ENCODE measurements around the gene LAMA1. TPM values are rescaled to one million over a fixed set of nuclear protein-coding genes. Genes with fewer than 3 reads are reported as not detected.
"Not testable (repeated sequence)": the region's sequence is repeated elsewhere in the genome, so short reads cannot be mapped to it uniquely, and the experiment has no call there.

LAMA1 gene
- total and polyA plus RNA-seq, 7 experiments from 2014 or later, result not detected

- DNase-seq (no peak), ATAC-seq (no peak)
- ChIA-PET POLR2A (no interaction called here), CTCF (no interaction called here)
- H3K36me3 ChIP-seq (ENCODE audit: control insufficient read depth in 2 of 3, insufficient read depth in 3 of 3, low read length in 3 of 3), result no peaks in the 10 kb centered on the region
- intact Hi-C loops (cut with micrococcal nuclease), result no loop called here
- H3K27ac ChIP-seq (ENCODE audit: low read depth, low read length), result no peak overlapping the region
- no peaks in the 10 kb centered on the region for H3K27me3 ChIP-seq (ENCODE audit: control insufficient read depth in 2 of 2, insufficient read depth in 2 of 2, low read length in 2 of 2)
- no peaks in the 10 kb centered on the region for H3K9me3 ChIP-seq (ENCODE audit: control insufficient read depth in 2 of 3, low read length in 3 of 3)
- Mint-ChIP-seq H3K27me3 (peaks cover 0 to 3% (median 0%) of the 10 kb centered on the region in 5 donors), H3K9me3 (peaks cover 0 to 2% (median 0%) of the 10 kb centered on the region in 11 donors), H3K36me3 (no peaks in the 10 kb centered on the region), H3K27ac (no peak overlapping the region), H3K4me3 (no peak overlapping the region), H3K4me1 (peaks cover 0 to 5% (median 0%) of the 10 kb centered on the region in 7 donors)
- H3K4me3 ChIP-seq (ENCODE audit: low read length), result no peak overlapping the region
- no peaks in the 10 kb centered on the region for H3K4me1 ChIP-seq (ENCODE audit: control insufficient read depth in 2 of 2, insufficient read depth in 2 of 2, low read length in 2 of 2)
Measured at GRCh38 chr18:7155887-7156286, 38.3 kb upstream of the LAMA1 start.

- no peaks in the 10 kb centered on the region for H3K4me1 ChIP-seq (ENCODE audit: control insufficient read depth in 2 of 2, insufficient read depth in 2 of 2, low read length in 2 of 2)
- Mint-ChIP-seq H3K9me3 (peaks cover 0 to 2% (median 0%) of the 10 kb centered on the region in 11 donors), H3K4me1 (peaks cover 0 to 5% (median 0%) of the 10 kb centered on the region in 7 donors), H3K27me3 (no peaks in the 10 kb centered on the region), H3K36me3 (no peaks in the 10 kb centered on the region), H3K27ac (no peak overlapping the region), H3K4me3 (no peak overlapping the region)
- intact Hi-C loops (cut with micrococcal nuclease), result no loop called here
- POLR2A ChIA-PET, result no interaction called here
- no peaks in the 10 kb centered on the region for H3K27me3 ChIP-seq (ENCODE audit: control insufficient read depth in 2 of 2, insufficient read depth in 2 of 2, low read length in 2 of 2)
- DNase-seq (no peak), ATAC-seq (no peak)
- no peak overlapping the region for H3K27ac ChIP-seq (ENCODE audit: low read depth, low read length)
- no peaks in the 10 kb centered on the region for H3K36me3 ChIP-seq (ENCODE audit: control insufficient read depth in 2 of 3, insufficient read depth in 3 of 3, low read length in 3 of 3)
- no peaks in the 10 kb centered on the region for H3K9me3 ChIP-seq (ENCODE audit: control insufficient read depth in 2 of 3, low read length in 3 of 3)
- CTCF ChIA-PET, result no interaction called here
- no peak overlapping the region for H3K4me3 ChIP-seq (ENCODE audit: low read length)
Measured at GRCh38 chr18:7155092-7155491, 37.5 kb upstream of the LAMA1 start.

- Histone ChIP-seq H3K9me3 (ENCODE audit: control insufficient read depth in 2 of 3, low read length in 3 of 3) (no peaks in the 10 kb centered on the region), H3K27ac (ENCODE audit: low read depth, low read length) (no peak overlapping the region), H3K36me3 (ENCODE audit: control insufficient read depth in 2 of 3, insufficient read depth in 3 of 3, low read length in 3 of 3) (no peaks in the 10 kb centered on the region), H3K4me1 (ENCODE audit: control insufficient read depth in 2 of 2, insufficient read depth in 2 of 2, low read length in 2 of 2) (no peaks in the 10 kb centered on the region), H3K27me3 (ENCODE audit: control insufficient read depth in 2 of 2, insufficient read depth in 2 of 2, low read length in 2 of 2) (no peaks in the 10 kb centered on the region), H3K4me3 (ENCODE audit: low read length) (no peak overlapping the region)
- Mint-ChIP-seq H3K4me1 (peaks cover 0 to 5% (median 0%) of the 10 kb centered on the region in 7 donors), H3K9me3 (peaks cover 0 to 5% (median 1%) of the 10 kb centered on the region in 11 donors), H3K27me3 (no peaks in the 10 kb centered on the region), H3K4me3 (no peak overlapping the region), H3K27ac (no peak overlapping the region), H3K36me3 (no peaks in the 10 kb centered on the region)
- CTCF ChIA-PET, result no interaction called here
- POLR2A ChIA-PET, result no interaction called here
- DNase-seq (no peak), ATAC-seq (no peak)
- intact Hi-C loops (cut with micrococcal nuclease), result no loop called here
Measured at GRCh38 chr18:7152440-7152839, 34.8 kb upstream of the LAMA1 start.

DNA sequence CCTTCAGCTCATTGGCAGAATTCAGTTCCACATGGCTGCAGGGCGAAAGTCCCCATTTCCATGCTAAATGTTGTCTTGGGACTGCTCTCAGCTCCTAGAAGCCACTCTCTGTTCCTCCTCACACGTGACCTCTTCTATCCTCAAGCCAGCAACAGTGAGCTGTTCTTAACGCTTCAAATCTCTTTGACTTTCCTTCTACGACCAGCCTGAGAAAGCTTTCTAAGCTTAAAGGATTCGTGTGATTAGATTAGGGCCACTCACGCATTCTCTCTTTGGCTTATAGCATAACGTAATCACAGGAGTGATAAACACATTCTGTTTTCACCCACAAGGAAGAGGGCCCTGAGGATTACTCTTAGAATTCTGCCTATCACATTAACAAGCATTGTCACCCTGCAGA is 29.8 kb upstream of the LAMA1 start:
- Mint-ChIP-seq H3K4me1 (no peaks in the 10 kb centered on the region), H3K9me3 (peaks cover 0 to 6% (median 0%) of the 10 kb centered on the region in 11 donors), H3K27me3 (no peaks in the 10 kb centered on the region), H3K36me3 (no peaks in the 10 kb centered on the region), H3K4me3 (no peak overlapping the region), H3K27ac (no peak overlapping the region)
- Histone ChIP-seq H3K4me3 (ENCODE audit: low read length) (no peak overlapping the region), H3K9me3 (ENCODE audit: control insufficient read depth in 2 of 3, low read length in 3 of 3) (no peaks in the 10 kb centered on the region), H3K27ac (ENCODE audit: low read depth, low read length) (no peak overlapping the region), H3K4me1 (ENCODE audit: control insufficient read depth in 2 of 2, insufficient read depth in 2 of 2, low read length in 2 of 2) (no peaks in the 10 kb centered on the region), H3K36me3 (ENCODE audit: control insufficient read depth in 2 of 3, insufficient read depth in 3 of 3, low read length in 3 of 3) (no peaks in the 10 kb centered on the region), H3K27me3 (ENCODE audit: control insufficient read depth in 2 of 2, insufficient read depth in 2 of 2, low read length in 2 of 2) (no peaks in the 10 kb centered on the region)
- CTCF ChIA-PET, result no interaction called here
- no peak for ATAC-seq
- intact Hi-C loops (cut with micrococcal nuclease), result no loop called here
- DNase-seq, result no peak
- POLR2A ChIA-PET, result no interaction called here

GRCh38 chr18:7146067-7146466 is 28.5 kb upstream of the LAMA1 start:
- CTCF ChIA-PET, result no interaction called here
- Histone ChIP-seq H3K27ac (ENCODE audit: low read depth, low read length) (no peak overlapping the region), H3K4me1 (ENCODE audit: control insufficient read depth in 2 of 2, insufficient read depth in 2 of 2, low read length in 2 of 2) (no peaks in the 10 kb centered on the region), H3K36me3 (ENCODE audit: control insufficient read depth in 2 of 3, insufficient read depth in 3 of 3, low read length in 3 of 3) (no peaks in the 10 kb centered on the region), H3K27me3 (ENCODE audit: control insufficient read depth in 2 of 2, insufficient read depth in 2 of 2, low read length in 2 of 2) (no peaks in the 10 kb centered on the region), H3K9me3 (ENCODE audit: control insufficient read depth in 2 of 3, low read length in 3 of 3) (no peaks in the 10 kb centered on the region), H3K4me3 (ENCODE audit: low read length) (no peak overlapping the region)
- no peak for DNase-seq
- no peak for ATAC-seq
- H3K27ac Mint-ChIP-seq, result no peak overlapping the region
- intact Hi-C loops (cut with micrococcal nuclease), result no loop called here
- H3K36me3 Mint-ChIP-seq, result no peaks in the 10 kb centered on the region
- no peak overlapping the region for H3K4me3 Mint-ChIP-seq
- H3K9me3 Mint-ChIP-seq, result peaks cover 0 to 6% (median 0%) of the 10 kb centered on the region in 11 donors
- H3K27me3 Mint-ChIP-seq, result no peaks in the 10 kb centered on the region
- POLR2A ChIA-PET, result no interaction called here
- no peaks in the 10 kb centered on the region for H3K4me1 Mint-ChIP-seq

GRCh38 chr18:7144921-7145320 is 27.3 kb upstream of the LAMA1 start:
- H3K4me3 ChIP-seq (ENCODE audit: low read length); H3K36me3 Mint-ChIP-seq; ATAC-seq; H3K4me1 Mint-ChIP-seq; H3K4me3 Mint-ChIP-seq; H3K9me3 ChIP-seq (ENCODE audit: control insufficient read depth in 2 of 3, low read length in 3 of 3); H3K36me3 ChIP-seq (ENCODE audit: control insufficient read depth in 2 of 3, insufficient read depth in 3 of 3, low read length in 3 of 3); DNase-seq; H3K27ac Mint-ChIP-seq; H3K4me1 ChIP-seq (ENCODE audit: control insufficient read depth in 2 of 2, insufficient read depth in 2 of 2, low read length in 2 of 2); H3K27ac ChIP-seq (ENCODE audit: low read depth, low read length); intact Hi-C loops (cut with micrococcal nuclease); H3K27me3 ChIP-seq (ENCODE audit: control insufficient read depth in 2 of 2, insufficient read depth in 2 of 2, low read length in 2 of 2); H3K27me3 Mint-ChIP-seq; CTCF ChIA-PET; H3K9me3 Mint-ChIP-seq; POLR2A ChIA-PET: not testable (repeated sequence)

DNA sequence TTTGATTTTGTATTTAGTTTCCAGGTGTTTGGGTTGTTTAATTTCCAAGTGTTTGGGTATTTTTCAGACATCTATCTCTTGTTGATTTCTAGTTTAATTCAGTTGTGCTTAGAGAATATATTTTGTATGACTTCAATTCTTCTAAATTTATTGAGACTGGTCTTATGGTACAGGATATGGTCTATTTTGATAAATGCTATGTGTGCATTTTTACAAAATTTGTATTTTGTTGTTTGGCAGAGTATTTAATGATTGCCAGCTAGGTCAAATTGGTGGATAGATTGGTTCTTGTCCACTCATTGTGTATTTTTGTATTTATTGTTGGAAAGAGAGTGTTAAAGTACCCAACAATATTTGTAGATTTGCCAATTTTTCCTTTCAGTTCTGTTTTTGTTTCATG is 23.7 kb upstream of the LAMA1 start:
- intact Hi-C loops (cut with micrococcal nuclease), result no loop called here

More for the DNA sequence above, 23.7 kb upstream of the LAMA1 start:
- H3K4me3 ChIP-seq (ENCODE audit: low read length), result no peak overlapping the region
- CTCF ChIA-PET, result interaction anchor here (0.6 kb wide), 1 partner anchor 157 kb away, joined by 3 read pairs; no protein-coding TSS in a partner anchor
- no peak for ATAC-seq
- H3K4me3 Mint-ChIP-seq, result no peak overlapping the region
- H3K9me3 ChIP-seq (ENCODE audit: control insufficient read depth in 2 of 3, low read length in 3 of 3), result no peaks in the 10 kb centered on the region
- no peak overlapping the region for H3K27ac ChIP-seq (ENCODE audit: low read depth, low read length)
- no peaks in the 10 kb centered on the region for H3K4me1 ChIP-seq (ENCODE audit: control insufficient read depth in 2 of 2, insufficient read depth in 2 of 2, low read length in 2 of 2)
- H3K27ac Mint-ChIP-seq, result no peak overlapping the region
- no peaks in the 10 kb centered on the region for H3K27me3 ChIP-seq (ENCODE audit: control insufficient read depth in 2 of 2, insufficient read depth in 2 of 2, low read length in 2 of 2)
- H3K36me3 Mint-ChIP-seq, result no peaks in the 10 kb centered on the region
- no peaks in the 10 kb centered on the region for H3K4me1 Mint-ChIP-seq
- no peaks in the 10 kb centered on the region for H3K36me3 ChIP-seq (ENCODE audit: control insufficient read depth in 2 of 3, insufficient read depth in 3 of 3, low read length in 3 of 3)
- POLR2A ChIA-PET, result no interaction called here
- H3K27me3 Mint-ChIP-seq, result no peaks in the 10 kb centered on the region
- H3K9me3 Mint-ChIP-seq, result peaks cover 0 to 2% (median 0%) of the 10 kb centered on the region in 11 donors
- no peak for DNase-seq

Data from naive thymus-derived CD4-positive, alpha-beta T cell (primary cell).